Activated CD8-positive, alpha-beta T cell treated with anti-CD3 and anti-CD28 coated beads, Interleukin-2, amount 10 ng/mL, durations not matched to agents 7 days and 5 days (primary cell): ENCODE measurements around the gene SEC31A. TPM values are rescaled to one million over a fixed set of nuclear protein-coding genes. Genes with fewer than 3 reads are reported as not detected.
"Not testable (repeated sequence)": the region's sequence is repeated elsewhere in the genome, so short reads cannot be mapped to it uniquely, and the experiment has no call there.

Source experiments
- ATAC-seq: fragments of 150-1000 bp; cut with Tn5 transposase; one replicate; pipeline ENCODE4 v1.10.0; 2021; ENCODE audit warnings: moderate library complexity
- CTCF ChIA-PET: fragments of 350-600 bp; sonication (Branson Sonifier 250); formaldehyde crosslinking; loops from one replicate; lab custom pipeline; 2021; ENCODE audit warnings: antibody characterized with exemption; lab: Charles Lee
- POLR2A ChIA-PET: fragments of 350-600 bp; sonication (Branson Sonifier 250); formaldehyde crosslinking; loops from one replicate; lab custom pipeline; 2021; ENCODE audit warnings: antibody characterized with exemption; lab: Charles Lee
- DNase-seq: peaks from one replicate; pipeline ENCODE4 v3.0.0-alpha.2; 2020
- H3K27ac Mint-ChIP-seq: one replicate; pipeline ENCODE4 v1.8.0; 2021; ENCODE audit warnings: mild to moderate bottlenecking, mixed read lengths
- H3K27me3 Mint-ChIP-seq: one replicate; pipeline ENCODE4 v1.8.0; 2021; ENCODE audit warnings: low read depth, mixed read lengths
- H3K36me3 Mint-ChIP-seq: one replicate; pipeline ENCODE4 v1.8.0; 2021; ENCODE audit warnings: low read depth, mixed read lengths
- H3K4me1 Mint-ChIP-seq: one replicate; pipeline ENCODE4 v1.8.0; 2021; ENCODE audit warnings: low read depth, mixed read lengths
- H3K4me3 Mint-ChIP-seq: one replicate; pipeline ENCODE4 v1.8.0; 2021; ENCODE audit warnings: mild to moderate bottlenecking, mixed read lengths
- H3K9me3 Mint-ChIP-seq: one replicate; pipeline ENCODE4 v1.8.0; 2022; ENCODE audit warnings: mixed read lengths; ENCODE audit not compliant: insufficient read depth
- total RNA-seq, 2 experiments: library from RNA; stranded (reverse); gene quantifications; one replicate each; pipeline ENCODE4 v1.2.3, GENCODE V29; 2021

Gene SEC31A
- total RNA-seq, 2 experiments from 2014 or later = 111 to 113 TPM

DNA sequence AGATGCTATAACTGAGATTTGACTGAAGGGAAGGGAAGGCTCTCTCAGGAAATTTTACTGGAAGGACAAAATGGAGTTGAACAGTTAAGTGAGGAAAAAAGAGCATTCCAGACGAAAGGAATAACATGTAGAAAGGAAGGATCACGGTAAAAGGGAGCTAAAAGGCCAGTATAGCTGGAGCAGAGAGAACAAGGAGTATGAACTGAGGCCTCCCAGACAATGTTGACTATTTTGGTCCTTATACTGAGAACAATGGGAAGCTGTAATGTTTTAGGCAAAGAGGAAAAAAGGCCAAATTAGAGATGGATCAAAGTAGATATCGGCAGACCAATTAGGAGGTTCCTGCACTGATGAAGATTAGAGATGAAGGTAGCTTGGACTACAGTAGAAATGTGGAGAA, 65.5 kb downstream of the SEC31A start:
- H3K4me1 Mint-ChIP-seq = no peaks in the 10 kb centered on the region
- H3K4me3 Mint-ChIP-seq = no peak overlapping the region
- no peaks in the 10 kb centered on the region for H3K9me3 Mint-ChIP-seq
- CTCF ChIA-PET = interaction anchor here (1.0 kb wide), 1 partner anchor 86 kb away, joined by 3 read pairs; no protein-coding TSS in a partner anchor
- no peak for ATAC-seq
- no peaks in the 10 kb centered on the region for H3K27me3 Mint-ChIP-seq
- no peak for DNase-seq
- H3K27ac Mint-ChIP-seq = no peak overlapping the region
- H3K36me3 Mint-ChIP-seq = peaks cover 49% of the 10 kb centered on the region
- POLR2A ChIA-PET = no interaction called here

- ATAC-seq (no peak), DNase-seq (no peak)
- ChIA-PET CTCF (no interaction called here), POLR2A (no interaction called here)
- Mint-ChIP-seq H3K9me3 (no peaks in the 10 kb centered on the region), H3K27me3 (no peaks in the 10 kb centered on the region), H3K4me3 (no peak overlapping the region), H3K27ac (no peak overlapping the region), H3K36me3 (peaks cover 65% of the 10 kb centered on the region), H3K4me1 (peaks cover 6% of the 10 kb centered on the region)
Measured at GRCh38 chr4:82823062-82823461, 67.9 kb downstream of the SEC31A start.

DNA sequence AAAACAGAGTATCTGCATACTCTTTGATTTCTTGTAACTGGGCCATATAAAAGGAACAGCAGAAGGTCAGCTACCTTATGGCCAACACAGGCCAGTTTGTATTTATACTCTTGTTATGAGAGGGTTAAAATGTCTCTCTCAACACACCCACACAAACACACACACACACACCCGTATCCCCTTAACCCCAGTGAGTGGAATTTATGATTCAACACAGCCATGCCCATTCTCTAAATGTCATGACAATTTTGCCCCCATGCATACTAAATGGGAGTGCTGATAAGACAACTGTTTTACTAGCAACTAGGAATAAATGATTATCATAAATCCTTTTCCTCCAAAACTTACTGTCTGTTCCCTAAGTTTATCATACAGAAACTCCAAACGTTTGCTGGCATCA, 70.3 kb downstream of the SEC31A start:
- H3K4me1 Mint-ChIP-seq = peaks cover 6% of the 10 kb centered on the region
- H3K27me3 Mint-ChIP-seq = no peaks in the 10 kb centered on the region
- DNase-seq (no peak), ATAC-seq (no peak)
- ChIA-PET CTCF (no interaction called here), POLR2A (no interaction called here)
- H3K36me3 Mint-ChIP-seq = peaks cover 60% of the 10 kb centered on the region
- no peak overlapping the region for H3K4me3 Mint-ChIP-seq
- H3K9me3 Mint-ChIP-seq = no peaks in the 10 kb centered on the region
- H3K27ac Mint-ChIP-seq = no peak overlapping the region

GRCh38 chr4:82818664-82819662, 72.0 kb downstream of the SEC31A start:
- no peak for ATAC-seq
- Mint-ChIP-seq H3K36me3 (peaks cover 55% of the 10 kb centered on the region), H3K4me1 (peaks cover 6% of the 10 kb centered on the region), H3K27ac (no peak overlapping the region), H3K27me3 (no peaks in the 10 kb centered on the region), H3K4me3 (no peak overlapping the region), H3K9me3 (no peaks in the 10 kb centered on the region)
- CTCF ChIA-PET = interaction anchor here (1.4 kb wide), 1 partner anchor 80 kb away, joined by 3 read pairs; no protein-coding TSS in a partner anchor
- no peak for DNase-seq
- POLR2A ChIA-PET = no interaction called here

GRCh38 chr4:82816874-82817273, 74.1 kb downstream of the SEC31A start:
- peaks cover 42% of the 10 kb centered on the region for H3K36me3 Mint-ChIP-seq
- peaks cover 10% of the 10 kb centered on the region for H3K4me1 Mint-ChIP-seq
- H3K4me3 Mint-ChIP-seq, H3K27me3 Mint-ChIP-seq, H3K27ac Mint-ChIP-seq, H3K9me3 Mint-ChIP-seq, ATAC-seq, DNase-seq, CTCF ChIA-PET, POLR2A ChIA-PET: not testable (repeated sequence)

GRCh38 chr4:82814034-82814433, 76.9 kb downstream of the SEC31A start:
- Mint-ChIP-seq H3K4me1 (peaks cover 10% of the 10 kb centered on the region), H3K27ac (no peak overlapping the region), H3K4me3 (no peak overlapping the region), H3K27me3 (no peaks in the 10 kb centered on the region), H3K36me3 (peaks cover 23% of the 10 kb centered on the region), H3K9me3 (no peaks in the 10 kb centered on the region)
- ChIA-PET POLR2A (interaction anchor here (0.6 kb wide), 1 partner anchor 271 kb away, joined by 4 read pairs; no protein-coding TSS in a partner anchor), CTCF (no interaction called here)
- no peak for ATAC-seq
- no peak for DNase-seq

- H3K4me1 Mint-ChIP-seq = peaks cover 5% of the 10 kb centered on the region
- peaks cover 6% of the 10 kb centered on the region for H3K36me3 Mint-ChIP-seq
- peaks cover 10% of the 10 kb centered on the region for H3K27me3 Mint-ChIP-seq
- POLR2A ChIA-PET = interaction anchor here (0.6 kb wide), 1 partner anchor 200 kb away, joined by 3 read pairs; no protein-coding TSS in a partner anchor
- DNase-seq (no peak), ATAC-seq (no peak)
- no peak overlapping the region for H3K27ac Mint-ChIP-seq
- CTCF ChIA-PET = interaction anchor here (1.4 kb wide), 1 partner anchor 12 kb away, joined by 5 read pairs; no protein-coding TSS in a partner anchor
- H3K9me3 Mint-ChIP-seq = no peaks in the 10 kb centered on the region
- H3K4me3 Mint-ChIP-seq = no peak overlapping the region
Measured at GRCh38 chr4:82811838-82812341, 79.1 kb downstream of the SEC31A start.

DNA sequence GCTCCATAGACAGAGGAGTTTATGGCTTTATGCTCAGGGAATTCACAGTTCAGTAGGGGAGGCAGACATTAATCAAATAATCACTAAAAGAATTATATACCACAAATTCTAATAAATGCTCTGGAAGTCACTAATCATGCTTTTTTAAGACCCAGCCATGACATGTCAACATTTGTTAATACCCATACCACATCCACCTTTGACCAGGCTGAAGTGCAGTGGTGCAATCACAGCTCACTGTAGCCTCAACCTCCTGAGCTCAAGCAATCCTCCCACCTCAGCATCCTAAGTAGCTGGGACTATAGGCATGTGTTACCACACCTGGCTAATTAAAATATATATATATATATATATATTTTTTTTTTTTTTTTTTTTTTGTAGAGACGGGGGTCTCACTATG, 79.6 kb downstream of the SEC31A start:
- H3K27ac Mint-ChIP-seq = no peak overlapping the region
- peaks cover 10% of the 10 kb centered on the region for H3K27me3 Mint-ChIP-seq
- ChIA-PET CTCF (interaction anchor here (1.4 kb wide), 1 partner anchor 11 kb away, joined by 5 read pairs; no protein-coding TSS in a partner anchor), POLR2A (interaction anchor here (0.6 kb wide), 1 partner anchor 201 kb away, joined by 3 read pairs; no protein-coding TSS in a partner anchor)
- ATAC-seq (no peak), DNase-seq (no peak)
- H3K36me3 Mint-ChIP-seq = peaks cover 5% of the 10 kb centered on the region
- no peaks in the 10 kb centered on the region for H3K9me3 Mint-ChIP-seq
- peaks cover 5% of the 10 kb centered on the region for H3K4me1 Mint-ChIP-seq
- H3K4me3 Mint-ChIP-seq = no peak overlapping the region

- H3K4me1 Mint-ChIP-seq = peaks cover 5% of the 10 kb centered on the region
- no peak for DNase-seq
- ChIA-PET CTCF (no interaction called here), POLR2A (no interaction called here)
- H3K9me3 Mint-ChIP-seq = no peaks in the 10 kb centered on the region
- peaks cover 2% of the 10 kb centered on the region for H3K36me3 Mint-ChIP-seq
- H3K27ac Mint-ChIP-seq = no peak overlapping the region
- H3K27me3 Mint-ChIP-seq = peaks cover 10% of the 10 kb centered on the region
- H3K4me3 Mint-ChIP-seq = no peak overlapping the region
- no peak for ATAC-seq
Measured at GRCh38 chr4:82810176-82810575, 80.8 kb downstream of the SEC31A start.

- Mint-ChIP-seq H3K36me3 (no peaks in the 10 kb centered on the region), H3K4me3 (no peak overlapping the region), H3K27me3 (peaks cover 10% of the 10 kb centered on the region), H3K9me3 (no peaks in the 10 kb centered on the region), H3K4me1 (peaks cover 5% of the 10 kb centered on the region), H3K27ac (no peak overlapping the region)
- ATAC-seq (no peak), DNase-seq (no peak)
- ChIA-PET CTCF (no interaction called here), POLR2A (no interaction called here)
Measured at GRCh38 chr4:82809619-82810018, 81.3 kb downstream of the SEC31A start.

- ATAC-seq = no peak
- H3K4me3 Mint-ChIP-seq = no peak overlapping the region
- DNase-seq = no peak
- H3K27me3 Mint-ChIP-seq = peaks cover 40% of the 10 kb centered on the region
- CTCF ChIA-PET = no interaction called here
- H3K27ac Mint-ChIP-seq = no peak overlapping the region
- no peaks in the 10 kb centered on the region for H3K9me3 Mint-ChIP-seq
- no peaks in the 10 kb centered on the region for H3K36me3 Mint-ChIP-seq
- POLR2A ChIA-PET = no interaction called here
- peaks cover 13% of the 10 kb centered on the region for H3K4me1 Mint-ChIP-seq
Measured at GRCh38 chr4:82803746-82804145, 87.2 kb downstream of the SEC31A start.

- CTCF ChIA-PET = no interaction called here
- H3K36me3 Mint-ChIP-seq = no peaks in the 10 kb centered on the region
- POLR2A ChIA-PET = no interaction called here
- no peak overlapping the region for H3K4me3 Mint-ChIP-seq
- H3K27ac Mint-ChIP-seq = no peak overlapping the region
- peaks cover 38% of the 10 kb centered on the region for H3K27me3 Mint-ChIP-seq
- ATAC-seq = no peak
- DNase-seq = no peak
- no peaks in the 10 kb centered on the region for H3K9me3 Mint-ChIP-seq
- peaks cover 13% of the 10 kb centered on the region for H3K4me1 Mint-ChIP-seq
Measured at GRCh38 chr4:82802911-82803310, 88.0 kb downstream of the SEC31A start.
